HepG2 (cell line): ENCODE measurements around the gene DENND10. TPM values are rescaled to one million over a fixed set of nuclear protein-coding genes. Genes with fewer than 3 reads are reported as not detected.

Experiments
- AHR ChIP-seq: IDR thresholded peaks from 2 replicates; pipeline ENCODE4 v1.6.1; 2018; ENCODE audit warnings: missing genetic modification reagents, missing compliant biosample characterization
- DRAP1 ChIP-seq: IDR thresholded peaks from 2 replicates; pipeline ENCODE4 v1.6.1; 2016; ENCODE audit warnings: missing genetic modification reagents, missing compliant biosample characterization
- FOXK2 ChIP-seq: fragments of 450-650 bp; IDR thresholded peaks from 2 replicates; pipeline ENCODE4 v1.6.1; 2016
- HNRNPUL1 ChIP-seq: fragments of 200-400 bp; formaldehyde crosslinking; IDR thresholded peaks from 2 replicates; pipeline ENCODE4 v1.6.1; 2017; ENCODE audit warnings: low read depth, mild to moderate bottlenecking, low read length, moderate library complexity
- POLR2AphosphoS5 ChIP-seq: IDR thresholded peaks from 2 replicates; pipeline ENCODE4 v1.6.1; 2012; ENCODE audit warnings: low read depth, low read length
- SKIL ChIP-seq: sonication (generic); formaldehyde crosslinking; IDR thresholded peaks from 2 replicates; pipeline ENCODE4 v1.8.0; 2022; ENCODE audit warnings: missing genetic modification reagents, mild to moderate bottlenecking, moderate library complexity, borderline replicate concordance
- SP5 ChIP-seq: IDR thresholded peaks from 2 replicates; pipeline ENCODE4 v1.6.1; 2016; ENCODE audit warnings: low read depth, borderline replicate concordance
- ZBTB3 ChIP-seq: sonication (generic); formaldehyde crosslinking; IDR thresholded peaks from 2 replicates; pipeline ENCODE4 v1.4.0; 2020; ENCODE audit warnings: low read depth, mild to moderate bottlenecking, moderate library complexity, missing genetic modification reagents, borderline replicate concordance
- ZNF746 ChIP-seq: sonication (generic); formaldehyde crosslinking; IDR thresholded peaks from 2 replicates; pipeline ENCODE4 v1.8.0; 2022; ENCODE audit warnings: mild to moderate bottlenecking, missing genetic modification reagents
- ZNF75D ChIP-seq: sonication (generic); formaldehyde crosslinking; IDR thresholded peaks from 2 replicates; pipeline ENCODE4 v1.8.1; 2023; ENCODE audit warnings: missing genetic modification reagents, mild to moderate bottlenecking, borderline replicate concordance
- ZNF784 ChIP-seq: sonication (generic); formaldehyde crosslinking; IDR thresholded peaks from 2 replicates; pipeline ENCODE4 v1.5.1; 2020; ENCODE audit warnings: missing genetic modification reagents, mild to moderate bottlenecking, borderline replicate concordance
- polyA plus RNA-seq, 8 experiments: library from polyadenylated mRNA; depleted of rRNA in 3 of 8; stranded (reverse) in 7 of 8; unstranded in 1 of 8; fragments of >200 nt; fragmentation: Illumina TruSeq in 4 of 8; extraction: Trizol in 4 of 8; gene quantifications; 2 replicates each; pipeline versions ENCODE4 v1.2.1 to v1.2.3, GENCODE V29; 2011 to 2016; ENCODE audit warnings: low read depth in 4 of 8, missing spikeins in 1 of 8, mixed read lengths in 1 of 8; ENCODE audit not compliant: insufficient read depth in 1 of 8
- total RNA-seq, 5 experiments: library from RNA; depleted of rRNA; stranded (reverse); fragments of >200 nt; fragmentation: Illumina TruSeq; extraction: Trizol; gene quantifications; 2 replicates each; pipeline ENCODE4 v1.2.3, GENCODE V29; 2016; ENCODE audit warnings: low read depth in 1 of 5
- TF ChIP-seq, protein P1 (sequence below): IDR thresholded peaks from 2 replicates; pipeline ENCODE4 v1.6.1; 2016; ENCODE audit warnings: low read depth, missing genetic modification reagents, missing compliant biosample characterization
- TF ChIP-seq, protein P2 (sequence below): sonication (generic); formaldehyde crosslinking; conservative IDR thresholded peaks from 2 replicates; pipeline ENCODE4 v1.4.0; 2020; ENCODE audit warnings: missing genetic modification reagents

Gene DENND10
- total and polyA plus RNA-seq, 2 of the 13 experiments (the other 11 are each of a cell fraction or from before 2014, with no cell fraction given) = 43.7 to 78.8 TPM

DNA sequence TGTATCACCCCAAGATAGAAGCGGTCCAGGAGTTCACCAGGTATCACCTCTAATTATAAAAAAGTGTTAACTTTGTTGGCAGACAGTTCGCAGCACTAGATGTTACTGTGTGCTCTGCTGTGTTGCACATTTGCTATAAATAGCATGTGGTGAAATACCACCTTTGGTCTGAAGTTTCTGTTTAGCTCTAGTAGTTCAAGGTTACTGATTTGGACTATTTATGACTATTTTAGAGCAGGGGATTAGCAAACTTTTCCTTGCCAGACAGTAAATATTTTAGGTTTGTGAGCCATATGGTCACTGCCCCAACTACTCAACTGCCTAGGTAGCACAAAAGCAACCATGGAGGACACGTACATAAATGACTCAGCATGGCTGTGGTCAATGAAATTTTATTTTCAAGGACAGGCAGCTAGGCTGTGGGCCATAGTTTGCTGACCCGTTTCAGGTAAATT lies 16.5 kb downstream of the DENND10 start (continued):
- TF ChIP-seq, protein P1, sequence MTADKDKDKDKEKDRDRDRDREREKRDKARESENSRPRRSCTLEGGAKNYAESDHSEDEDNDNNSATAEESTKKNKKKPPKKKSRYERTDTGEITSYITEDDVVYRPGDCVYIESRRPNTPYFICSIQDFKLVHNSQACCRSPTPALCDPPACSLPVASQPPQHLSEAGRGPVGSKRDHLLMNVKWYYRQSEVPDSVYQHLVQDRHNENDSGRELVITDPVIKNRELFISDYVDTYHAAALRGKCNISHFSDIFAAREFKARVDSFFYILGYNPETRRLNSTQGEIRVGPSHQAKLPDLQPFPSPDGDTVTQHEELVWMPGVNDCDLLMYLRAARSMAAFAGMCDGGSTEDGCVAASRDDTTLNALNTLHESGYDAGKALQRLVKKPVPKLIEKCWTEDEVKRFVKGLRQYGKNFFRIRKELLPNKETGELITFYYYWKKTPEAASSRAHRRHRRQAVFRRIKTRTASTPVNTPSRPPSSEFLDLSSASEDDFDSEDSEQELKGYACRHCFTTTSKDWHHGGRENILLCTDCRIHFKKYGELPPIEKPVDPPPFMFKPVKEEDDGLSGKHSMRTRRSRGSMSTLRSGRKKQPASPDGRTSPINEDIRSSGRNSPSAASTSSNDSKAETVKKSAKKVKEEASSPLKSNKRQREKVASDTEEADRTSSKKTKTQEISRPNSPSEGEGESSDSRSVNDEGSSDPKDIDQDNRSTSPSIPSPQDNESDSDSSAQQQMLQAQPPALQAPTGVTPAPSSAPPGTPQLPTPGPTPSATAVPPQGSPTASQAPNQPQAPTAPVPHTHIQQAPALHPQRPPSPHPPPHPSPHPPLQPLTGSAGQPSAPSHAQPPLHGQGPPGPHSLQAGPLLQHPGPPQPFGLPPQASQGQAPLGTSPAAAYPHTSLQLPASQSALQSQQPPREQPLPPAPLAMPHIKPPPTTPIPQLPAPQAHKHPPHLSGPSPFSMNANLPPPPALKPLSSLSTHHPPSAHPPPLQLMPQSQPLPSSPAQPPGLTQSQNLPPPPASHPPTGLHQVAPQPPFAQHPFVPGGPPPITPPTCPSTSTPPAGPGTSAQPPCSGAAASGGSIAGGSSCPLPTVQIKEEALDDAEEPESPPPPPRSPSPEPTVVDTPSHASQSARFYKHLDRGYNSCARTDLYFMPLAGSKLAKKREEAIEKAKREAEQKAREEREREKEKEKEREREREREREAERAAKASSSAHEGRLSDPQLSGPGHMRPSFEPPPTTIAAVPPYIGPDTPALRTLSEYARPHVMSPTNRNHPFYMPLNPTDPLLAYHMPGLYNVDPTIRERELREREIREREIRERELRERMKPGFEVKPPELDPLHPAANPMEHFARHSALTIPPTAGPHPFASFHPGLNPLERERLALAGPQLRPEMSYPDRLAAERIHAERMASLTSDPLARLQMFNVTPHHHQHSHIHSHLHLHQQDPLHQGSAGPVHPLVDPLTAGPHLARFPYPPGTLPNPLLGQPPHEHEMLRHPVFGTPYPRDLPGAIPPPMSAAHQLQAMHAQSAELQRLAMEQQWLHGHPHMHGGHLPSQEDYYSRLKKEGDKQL (CRISPR knock-in tag) = peak; percentile 60; the same call in 1 of the 2 replicates
- TF ChIP-seq DRAP1 (CRISPR knock-in tag) (peak; percentile 55; the same call in 1 of the 2 replicates), POLR2AphosphoS5 (no peak), AHR (no peak; the same call in 1 of the 2 replicates), ZNF75D (CRISPR knock-in tag) (no peak), ZBTB3 (no peak), SP5 (CRISPR knock-in tag) (no peak), HNRNPUL1 (no peak), FOXK2 (peak; percentile 57; the same call in 1 of the 2 replicates), ZNF746 (CRISPR knock-in tag) (no peak), ZNF784 (CRISPR knock-in tag) (0 out of 2 replicates have a peak, but pooled peaks have one; percentile 54), SKIL (CRISPR knock-in tag) (peak; percentile 97)
- TF ChIP-seq, protein P2, sequence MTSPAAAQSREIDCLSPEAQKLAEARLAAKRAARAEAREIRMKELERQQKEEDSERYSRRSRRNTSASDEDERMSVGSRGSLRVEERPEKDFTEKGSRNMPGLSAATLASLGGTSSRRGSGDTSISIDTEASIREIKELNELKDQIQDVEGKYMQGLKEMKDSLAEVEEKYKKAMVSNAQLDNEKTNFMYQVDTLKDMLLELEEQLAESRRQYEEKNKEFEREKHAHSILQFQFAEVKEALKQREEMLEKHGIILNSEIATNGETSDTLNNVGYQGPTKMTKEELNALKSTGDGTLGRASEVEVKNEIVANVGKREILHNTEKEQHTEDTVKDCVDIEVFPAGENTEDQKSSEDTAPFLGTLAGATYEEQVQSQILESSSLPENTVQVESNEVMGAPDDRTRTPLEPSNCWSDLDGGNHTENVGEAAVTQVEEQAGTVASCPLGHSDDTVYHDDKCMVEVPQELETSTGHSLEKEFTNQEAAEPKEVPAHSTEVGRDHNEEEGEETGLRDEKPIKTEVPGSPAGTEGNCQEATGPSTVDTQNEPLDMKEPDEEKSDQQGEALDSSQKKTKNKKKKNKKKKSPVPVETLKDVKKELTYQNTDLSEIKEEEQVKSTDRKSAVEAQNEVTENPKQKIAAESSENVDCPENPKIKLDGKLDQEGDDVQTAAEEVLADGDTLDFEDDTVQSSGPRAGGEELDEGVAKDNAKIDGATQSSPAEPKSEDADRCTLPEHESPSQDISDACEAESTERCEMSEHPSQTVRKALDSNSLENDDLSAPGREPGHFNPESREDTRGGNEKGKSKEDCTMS (CRISPR knock-in tag) = no peak
